Lung (tissue), 12 donors: ENCODE measurements around the gene MMP19. TPM values are rescaled to one million over a fixed set of nuclear protein-coding genes. Genes with fewer than 3 reads are reported as not detected.
"Not testable (repeated sequence)": the region's sequence is repeated elsewhere in the genome, so short reads cannot be mapped to it uniquely, and the experiment has no call there.

ENCODE experiments used
- ATAC-seq: fragments of 200-7000 bp; cut with Tn5 transposase; one replicate; pipeline ENCODE4 v1.9.1; 2020; ENCODE audit warnings: moderate number of reproducible peaks; ENCODE audit not compliant: insufficient read depth, low FRiP score
- DNase-seq, 3 donors: peaks; one replicate each; pipeline ENCODE4 v3.0.0-alpha.2; 2013 to 2017
- H3K27ac ChIP-seq, 2 donors: one replicate each; pipeline ENCODE4 v1.5.1; 2013; ENCODE audit warnings: mild to moderate bottlenecking in 2 of 2, moderate library complexity in 2 of 2, control low read depth in 1 of 2, inconsistent platforms in 1 of 2, low read depth in 1 of 2, low read length in 1 of 2
- H3K27me3 ChIP-seq, 3 donors: one replicate each; pipeline ENCODE4 v1.5.1; 2013; ENCODE audit warnings: low read length in 2 of 3; ENCODE audit not compliant: control insufficient read depth in 3 of 3, insufficient read depth in 3 of 3
- H3K36me3 ChIP-seq, 4 donors: one replicate each; pipeline ENCODE4 v1.5.1; 2013; ENCODE audit warnings: low read length in 4 of 4, mild to moderate bottlenecking in 1 of 4, moderate library complexity in 1 of 4; ENCODE audit not compliant: control insufficient read depth in 4 of 4, insufficient read depth in 4 of 4
- H3K4me1 ChIP-seq, 5 donors: one replicate each; pipeline ENCODE4 v1.5.1; 2013; ENCODE audit warnings: low read length in 5 of 5, mild to moderate bottlenecking in 2 of 5, moderate library complexity in 1 of 5; ENCODE audit not compliant: control insufficient read depth in 5 of 5, insufficient read depth in 5 of 5
- H3K4me3 ChIP-seq: one replicate; pipeline ENCODE4 v1.5.1; 2013; ENCODE audit warnings: mild to moderate bottlenecking, control low read depth, moderate library complexity
- H3K9ac ChIP-seq, 2 donors: one replicate each; pipeline ENCODE4 v1.5.1; 2013; ENCODE audit warnings: low read length in 2 of 2, control low read depth in 1 of 2; ENCODE audit not compliant: insufficient read depth in 1 of 2
- H3K9me3 ChIP-seq, 4 donors: one replicate each; pipeline ENCODE4 v1.5.1; 2013; ENCODE audit warnings: low read length in 3 of 4, mild to moderate bottlenecking in 1 of 4, moderate library complexity in 1 of 4; ENCODE audit not compliant: control insufficient read depth in 4 of 4, insufficient read depth in 3 of 4
- WGBS, 2 donors: extraction: QIAGEN DNeasy Blood & Tissue Kit; methylation state at CpG; one replicate each; pipeline ENCODE4 v1.1.7; 2013; 5-methylcytosine and 5-hydroxymethylcytosine counted together
- polyA plus RNA-seq, 2 donors: library from polyadenylated mRNA; stranded (reverse); fragments of 200-250 nt; gene quantifications; one replicate each; pipeline ENCODE4 v1.2.1, GENCODE V29; 2013
- total RNA-seq, 2 donors: library from RNA; depleted of rRNA in 1 of 2; stranded (reverse); fragments of >200 nt in 1 of 2; gene quantifications; one replicate each; pipeline ENCODE4 v1.2.1, GENCODE V29; 2014 to 2021
- TF ChIP-seq, protein P1 (sequence below): IDR thresholded peaks from 2 replicates; pipeline ENCODE4 v1.5.1; 2012; ENCODE audit warnings: mild to moderate bottlenecking; ENCODE audit errors: control extremely low read depth, extremely low read depth
- donor health status: control.
- donor health status: control.
- donor health status: Bipolar disorder and iron deficiency.
- donor health status: healthy.
- donor health status: DM: yes; HTN: yes; CAD: no.

MMP19 gene
- total and polyA plus RNA-seq, 4 donors = 9.3 to 92.1 (median 31.7) TPM

DNA sequence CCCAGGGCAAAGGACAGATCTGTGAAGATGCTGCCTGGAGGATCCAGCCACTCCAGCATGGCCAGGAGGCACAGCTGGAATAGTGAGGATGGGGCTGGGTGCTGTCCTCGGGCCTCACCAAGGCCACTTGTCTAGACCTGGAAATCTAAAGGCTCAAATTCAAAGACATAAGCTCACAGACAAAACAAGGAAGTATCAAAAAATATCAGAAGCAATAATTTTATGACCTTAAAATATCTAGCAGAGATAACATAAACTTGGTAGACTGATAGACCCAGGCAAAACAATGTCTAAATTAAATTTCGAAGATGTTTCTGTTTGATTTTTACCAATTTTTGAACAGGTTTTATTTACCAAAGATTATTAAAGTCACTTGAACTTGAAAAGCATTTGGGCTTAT, 22.6 kb upstream of the MMP19 start:
- H3K4me3 ChIP-seq = no peak overlapping the region
- no peaks in the 10 kb centered on the region for H3K4me1 ChIP-seq
- H3K36me3 ChIP-seq = no peaks in the 10 kb centered on the region
- TF ChIP-seq, protein P1, sequence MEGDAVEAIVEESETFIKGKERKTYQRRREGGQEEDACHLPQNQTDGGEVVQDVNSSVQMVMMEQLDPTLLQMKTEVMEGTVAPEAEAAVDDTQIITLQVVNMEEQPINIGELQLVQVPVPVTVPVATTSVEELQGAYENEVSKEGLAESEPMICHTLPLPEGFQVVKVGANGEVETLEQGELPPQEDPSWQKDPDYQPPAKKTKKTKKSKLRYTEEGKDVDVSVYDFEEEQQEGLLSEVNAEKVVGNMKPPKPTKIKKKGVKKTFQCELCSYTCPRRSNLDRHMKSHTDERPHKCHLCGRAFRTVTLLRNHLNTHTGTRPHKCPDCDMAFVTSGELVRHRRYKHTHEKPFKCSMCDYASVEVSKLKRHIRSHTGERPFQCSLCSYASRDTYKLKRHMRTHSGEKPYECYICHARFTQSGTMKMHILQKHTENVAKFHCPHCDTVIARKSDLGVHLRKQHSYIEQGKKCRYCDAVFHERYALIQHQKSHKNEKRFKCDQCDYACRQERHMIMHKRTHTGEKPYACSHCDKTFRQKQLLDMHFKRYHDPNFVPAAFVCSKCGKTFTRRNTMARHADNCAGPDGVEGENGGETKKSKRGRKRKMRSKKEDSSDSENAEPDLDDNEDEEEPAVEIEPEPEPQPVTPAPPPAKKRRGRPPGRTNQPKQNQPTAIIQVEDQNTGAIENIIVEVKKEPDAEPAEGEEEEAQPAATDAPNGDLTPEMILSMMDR = no peak
- DNase-seq = no peak
- H3K9me3 ChIP-seq = peaks cover 0 to 3% (median 1%) of the 10 kb centered on the region in 4 donors
- no peaks in the 10 kb centered on the region for H3K27me3 ChIP-seq
- no peak for ATAC-seq
- no peak overlapping the region for H3K9ac ChIP-seq
- H3K27ac ChIP-seq = no peak overlapping the region
- 93% methylated on average over 2 of the region's 2 CpGs for WGBS, 2 donors

DNA sequence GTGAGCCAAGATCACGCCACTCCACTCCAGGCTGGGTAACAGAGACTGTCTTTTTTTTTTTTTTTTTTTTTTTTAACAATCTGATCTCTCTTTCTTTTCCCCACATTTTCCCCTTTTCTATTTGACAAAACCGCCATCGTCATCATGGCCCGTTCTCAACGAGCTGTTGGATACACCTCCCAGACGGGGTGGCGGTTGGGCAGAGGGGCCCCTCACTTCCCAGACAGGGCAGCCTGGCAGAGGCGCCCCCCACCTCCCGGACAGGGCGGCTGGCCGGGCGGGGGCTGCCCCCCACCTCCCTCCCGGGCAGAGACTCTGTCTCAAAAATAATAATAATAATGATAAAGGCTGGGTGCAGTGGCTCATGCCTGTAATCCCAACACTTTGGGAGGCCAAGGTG, 20.2 kb upstream of the MMP19 start:
- H3K27me3 ChIP-seq, H3K4me3 ChIP-seq, H3K27ac ChIP-seq, H3K36me3 ChIP-seq, H3K9ac ChIP-seq, DNase-seq, ATAC-seq, H3K4me1 ChIP-seq, H3K9me3 ChIP-seq: not testable (repeated sequence)
- 95 to 97% methylated on average over 13 of the region's 13 CpGs for WGBS, 2 donors

DNA sequence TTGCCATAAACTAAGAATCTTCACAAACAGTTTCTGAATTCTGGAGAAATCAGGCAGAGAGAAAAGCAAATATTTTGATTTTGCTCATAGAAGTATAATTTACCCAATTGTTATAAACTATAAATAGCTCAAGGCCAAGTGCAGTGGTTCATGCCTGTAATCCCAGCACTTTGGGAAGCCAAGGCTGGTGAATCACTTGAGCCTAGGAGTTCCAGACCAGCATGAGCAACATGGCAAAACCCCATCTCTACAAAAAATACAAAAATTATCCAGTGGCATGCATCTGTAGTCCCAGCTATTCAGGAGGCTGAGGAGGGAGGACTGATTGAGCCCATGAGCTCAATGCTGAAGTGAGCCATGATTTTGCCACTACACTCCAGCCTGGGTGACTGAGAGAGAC, 19.6 kb upstream of the MMP19 start:
- ATAC-seq (no peak), DNase-seq (no peak)
- Histone ChIP-seq H3K27me3 (no peaks in the 10 kb centered on the region), H3K9me3 (peaks cover 0 to 3% (median 1%) of the 10 kb centered on the region in 4 donors), H3K36me3 (no peaks in the 10 kb centered on the region), H3K27ac (no peak overlapping the region), H3K4me3 (no peak overlapping the region), H3K4me1 (no peaks in the 10 kb centered on the region), H3K9ac (no peak overlapping the region)
- TF ChIP-seq, protein P1 = no peak

DNA sequence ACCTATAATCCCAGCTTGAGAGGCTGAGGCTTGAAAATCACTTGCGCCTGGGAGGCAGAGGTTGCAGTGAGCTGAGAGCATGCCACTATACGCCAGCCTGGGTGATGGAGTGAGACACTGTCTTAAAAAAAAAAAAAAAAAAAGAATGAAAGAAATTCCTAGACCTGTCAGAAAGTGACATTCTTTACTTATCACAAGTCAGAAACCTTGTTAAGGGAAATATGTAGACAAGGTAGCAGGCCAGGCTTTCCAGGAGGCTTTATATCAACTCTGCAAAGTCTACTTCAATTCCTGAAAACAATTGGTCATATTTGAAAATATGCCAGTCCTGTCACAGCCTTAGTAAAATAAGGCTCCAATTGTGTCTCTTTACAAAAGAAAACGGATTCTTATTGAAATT, 19.1 kb upstream of the MMP19 start:
- no peak overlapping the region for H3K4me3 ChIP-seq
- DNase-seq (no peak), ATAC-seq (no peak)
- no peaks in the 10 kb centered on the region for H3K4me1 ChIP-seq
- H3K36me3 ChIP-seq = no peaks in the 10 kb centered on the region
- WGBS, 2 donors = 80 to 84% methylated on average over 3 of the region's 3 CpGs
- H3K9me3 ChIP-seq = peaks cover 0 to 3% (median 1%) of the 10 kb centered on the region in 4 donors
- H3K27ac ChIP-seq = no peak overlapping the region
- TF ChIP-seq, protein P1 = no peak
- H3K9ac ChIP-seq = no peak overlapping the region
- no peaks in the 10 kb centered on the region for H3K27me3 ChIP-seq
